HG03565 (cell line): ENCODE data around the gene MID2.
"Not testable (repeated sequence)": the region's sequence is repeated elsewhere in the genome, so short reads cannot be mapped to it uniquely, and the experiment has no call there.

Source experiments
- ATAC-seq: cut with Tn5 transposase; IDR thresholded peaks from one replicate; pipeline ENCODE4 v1.9.1; 2021; ENCODE audit warnings: mild to moderate bottlenecking, moderate library complexity; ENCODE audit not compliant: unreplicated experiment

Gene MID2, protein sequence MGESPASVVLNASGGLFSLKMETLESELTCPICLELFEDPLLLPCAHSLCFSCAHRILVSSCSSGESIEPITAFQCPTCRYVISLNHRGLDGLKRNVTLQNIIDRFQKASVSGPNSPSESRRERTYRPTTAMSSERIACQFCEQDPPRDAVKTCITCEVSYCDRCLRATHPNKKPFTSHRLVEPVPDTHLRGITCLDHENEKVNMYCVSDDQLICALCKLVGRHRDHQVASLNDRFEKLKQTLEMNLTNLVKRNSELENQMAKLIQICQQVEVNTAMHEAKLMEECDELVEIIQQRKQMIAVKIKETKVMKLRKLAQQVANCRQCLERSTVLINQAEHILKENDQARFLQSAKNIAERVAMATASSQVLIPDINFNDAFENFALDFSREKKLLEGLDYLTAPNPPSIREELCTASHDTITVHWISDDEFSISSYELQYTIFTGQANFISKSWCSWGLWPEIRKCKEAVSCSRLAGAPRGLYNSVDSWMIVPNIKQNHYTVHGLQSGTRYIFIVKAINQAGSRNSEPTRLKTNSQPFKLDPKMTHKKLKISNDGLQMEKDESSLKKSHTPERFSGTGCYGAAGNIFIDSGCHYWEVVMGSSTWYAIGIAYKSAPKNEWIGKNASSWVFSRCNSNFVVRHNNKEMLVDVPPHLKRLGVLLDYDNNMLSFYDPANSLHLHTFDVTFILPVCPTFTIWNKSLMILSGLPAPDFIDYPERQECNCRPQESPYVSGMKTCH

DNA sequence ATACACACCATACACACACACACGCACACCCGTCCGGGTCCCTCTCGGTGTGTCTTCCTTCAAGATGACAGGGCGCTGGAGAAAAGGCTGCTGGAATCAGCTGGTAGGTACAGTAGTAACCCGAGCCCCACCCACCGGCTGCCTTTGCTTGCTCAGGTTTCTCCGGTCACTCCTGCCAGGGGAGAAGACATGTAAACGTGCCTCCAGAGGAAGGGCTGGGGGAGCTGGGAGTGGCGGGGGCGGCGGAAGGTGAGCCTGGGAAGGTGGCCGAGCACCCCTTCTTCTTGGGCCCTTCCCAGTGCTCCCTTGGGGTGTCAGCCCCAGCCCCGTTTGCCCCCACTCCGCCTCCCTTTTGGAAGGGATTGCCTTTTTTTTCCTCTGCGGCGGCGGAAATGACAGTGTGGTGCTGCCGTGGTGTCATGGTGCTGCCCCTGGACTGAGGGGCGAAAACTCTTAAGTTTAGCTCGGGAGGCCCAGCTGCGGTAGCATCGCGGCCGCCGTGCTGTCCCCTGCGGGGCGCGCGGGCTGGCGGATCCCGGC, at the start of gene MID2:
MID2 (plus strand) TSS at position 169 of the 540 bp plus-strand sequence. CDS start 561 bp downstream, outside the sequence.
- ATAC-seq, result no peak

- ATAC-seq, result peak; percentile 69
These were observed 48.8 kb upstream of the MID2 start for GRCh38 chrX:107776649-107777535.

- ATAC-seq, result no peak
These were observed 48.2 kb upstream of the MID2 start, which contains the start of gene NCBP2L for GRCh38 chrX:107777536-107777832. TSS of gene NCBP2L (plus strand) at chrX:107777733. CDS start at chrX:107794221, 16,488 bp downstream.

DNA sequence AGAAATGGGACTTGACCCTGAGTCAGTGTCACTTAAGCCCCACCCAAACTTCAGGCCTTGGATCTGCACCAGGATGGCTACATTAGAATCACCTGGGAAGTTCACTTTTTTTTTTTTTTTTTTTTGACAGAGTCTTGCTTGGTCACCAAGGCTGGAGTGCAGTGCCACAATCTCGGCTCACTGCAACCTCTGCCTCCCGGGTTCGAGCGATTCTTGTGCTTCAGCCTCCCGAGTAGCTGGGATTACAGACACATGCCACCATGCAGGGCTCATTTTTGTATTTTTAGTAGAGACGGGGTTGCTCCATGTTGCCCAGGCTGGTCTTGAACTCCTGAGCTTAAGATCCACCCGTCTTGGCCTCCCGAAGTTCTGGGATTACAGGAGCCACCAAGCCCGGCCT, 45.1 kb upstream of the MID2 start:
- ATAC-seq, result no peak

GRCh38 chrX:107787827-107788226, 37.8 kb upstream of the MID2 start:
- no peak for ATAC-seq

- ATAC-seq, result no peak
These were observed 21.2 kb upstream of the MID2 start for GRCh38 chrX:107804427-107804826.

DNA sequence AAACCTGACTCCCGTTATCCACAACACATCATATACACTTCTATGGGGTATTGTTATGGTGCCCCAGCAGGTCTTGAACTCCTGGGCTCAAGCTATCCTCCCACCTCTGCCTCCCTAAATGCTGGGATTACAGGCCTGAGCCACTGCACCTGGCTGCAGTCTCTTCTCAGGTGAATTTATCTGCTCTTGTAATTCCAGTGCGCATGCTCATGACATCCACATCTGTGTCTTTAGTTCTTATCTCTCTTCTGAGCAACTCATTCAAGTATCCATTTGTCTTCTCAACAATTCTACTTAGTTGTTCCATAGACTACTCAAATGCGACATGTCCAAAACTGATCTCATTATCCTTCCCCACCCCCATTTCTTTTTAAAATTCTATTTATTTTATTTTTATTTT, 20.5 kb upstream of the MID2 start:
- no peak for ATAC-seq

DNA sequence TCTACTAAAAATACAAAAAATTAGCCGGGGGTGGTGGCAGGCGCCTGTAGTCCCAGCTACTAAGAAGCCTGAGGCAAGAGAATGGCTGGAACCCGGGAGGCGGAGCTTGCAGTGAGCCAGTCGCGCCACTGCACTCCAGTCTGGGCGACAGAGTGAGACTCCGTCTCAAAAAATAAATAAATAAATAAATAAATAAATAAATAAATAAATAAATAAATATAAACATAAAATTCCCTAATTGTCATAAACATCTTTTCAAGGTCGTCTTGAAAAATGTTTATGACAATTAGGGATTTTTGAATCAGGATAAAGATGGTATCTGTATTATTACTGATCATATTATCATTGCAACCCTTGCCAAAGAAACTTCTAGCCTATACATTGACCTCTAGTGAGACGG, 15.6 kb upstream of the MID2 start:
- not testable (repeated sequence) for ATAC-seq

GRCh38 chrX:107818900-107819521, 6.7 kb upstream of the MID2 start:
- ATAC-seq, result no peak

DNA sequence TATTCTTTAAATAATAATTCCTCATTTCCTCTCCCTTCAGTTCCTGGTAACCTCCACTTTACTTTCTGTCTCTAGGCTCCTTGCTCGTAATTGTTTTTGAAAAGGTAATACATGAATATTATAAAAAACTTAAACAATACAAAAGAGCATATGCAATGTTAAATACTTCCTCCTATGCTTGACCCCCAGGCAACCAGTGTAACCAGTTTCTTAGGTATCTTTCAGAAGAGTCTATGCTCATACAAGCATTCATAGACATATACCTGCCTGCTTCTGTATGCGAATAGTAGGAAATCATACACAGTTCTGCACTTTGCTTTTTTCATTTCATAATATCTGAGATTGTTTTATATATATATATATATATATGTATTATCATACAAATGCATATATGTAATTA, 2.6 kb upstream of the MID2 start:
- no peak for ATAC-seq

DNA sequence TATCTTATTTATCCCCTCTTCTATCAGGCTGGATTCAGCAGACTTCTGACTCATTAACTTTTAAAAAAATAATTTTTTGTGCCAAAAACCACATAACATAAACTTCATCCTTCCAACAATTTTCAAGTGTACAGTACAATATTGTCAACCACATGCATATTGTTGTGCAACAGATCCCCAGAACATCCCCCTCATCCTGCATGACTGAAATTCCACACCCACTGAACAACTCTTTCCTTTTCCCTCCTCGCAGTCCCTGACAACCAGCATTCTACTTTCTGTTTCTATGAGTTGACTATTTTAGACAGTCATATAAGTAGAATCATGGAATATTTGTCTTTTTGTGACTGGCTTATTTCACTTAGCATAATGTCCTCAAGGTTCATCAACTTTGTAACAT, 2.2 kb upstream of the MID2 start:
- ATAC-seq, result no peak

DNA sequence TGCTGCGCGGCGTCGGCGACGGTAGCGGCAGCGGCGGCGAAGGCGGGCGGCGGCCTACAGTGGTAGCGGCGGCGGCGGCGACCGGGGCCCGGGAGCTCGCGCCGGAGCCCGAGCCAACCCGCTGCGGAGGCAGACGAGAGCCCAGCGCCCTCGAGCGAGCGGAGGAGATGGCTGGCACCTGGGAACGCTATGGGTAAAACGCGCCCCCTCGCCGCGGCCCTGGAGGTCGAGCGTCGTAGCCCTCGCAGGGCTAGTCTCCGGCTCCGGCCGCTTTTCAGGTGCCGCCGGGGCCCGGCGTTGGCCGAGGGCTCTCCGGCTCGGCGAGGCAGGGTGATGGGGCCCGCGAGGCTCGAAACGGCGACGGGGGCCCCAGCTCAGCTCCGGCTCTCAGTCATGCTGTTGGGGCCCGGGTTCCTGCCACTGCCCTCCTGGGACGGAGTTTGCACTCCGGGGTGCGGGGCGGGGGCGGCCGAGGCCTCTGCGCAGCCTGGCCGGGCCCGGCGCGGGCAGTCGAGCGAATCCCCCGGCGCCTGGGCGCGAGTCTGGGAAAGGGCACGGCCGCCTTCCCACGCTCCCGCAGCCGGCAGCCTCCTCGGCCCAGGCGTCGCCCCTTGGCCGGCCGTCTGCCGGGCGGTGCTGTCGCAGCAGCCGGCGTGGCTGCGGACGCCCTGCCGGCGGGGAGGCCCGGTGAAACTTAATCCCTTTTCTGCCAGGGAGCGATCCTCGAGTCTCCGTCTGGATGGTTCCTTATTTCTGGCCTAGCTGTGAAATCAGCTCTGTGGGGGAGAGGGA, 768 bp downstream of the MID2 start:
- ATAC-seq, result no peak

DNA sequence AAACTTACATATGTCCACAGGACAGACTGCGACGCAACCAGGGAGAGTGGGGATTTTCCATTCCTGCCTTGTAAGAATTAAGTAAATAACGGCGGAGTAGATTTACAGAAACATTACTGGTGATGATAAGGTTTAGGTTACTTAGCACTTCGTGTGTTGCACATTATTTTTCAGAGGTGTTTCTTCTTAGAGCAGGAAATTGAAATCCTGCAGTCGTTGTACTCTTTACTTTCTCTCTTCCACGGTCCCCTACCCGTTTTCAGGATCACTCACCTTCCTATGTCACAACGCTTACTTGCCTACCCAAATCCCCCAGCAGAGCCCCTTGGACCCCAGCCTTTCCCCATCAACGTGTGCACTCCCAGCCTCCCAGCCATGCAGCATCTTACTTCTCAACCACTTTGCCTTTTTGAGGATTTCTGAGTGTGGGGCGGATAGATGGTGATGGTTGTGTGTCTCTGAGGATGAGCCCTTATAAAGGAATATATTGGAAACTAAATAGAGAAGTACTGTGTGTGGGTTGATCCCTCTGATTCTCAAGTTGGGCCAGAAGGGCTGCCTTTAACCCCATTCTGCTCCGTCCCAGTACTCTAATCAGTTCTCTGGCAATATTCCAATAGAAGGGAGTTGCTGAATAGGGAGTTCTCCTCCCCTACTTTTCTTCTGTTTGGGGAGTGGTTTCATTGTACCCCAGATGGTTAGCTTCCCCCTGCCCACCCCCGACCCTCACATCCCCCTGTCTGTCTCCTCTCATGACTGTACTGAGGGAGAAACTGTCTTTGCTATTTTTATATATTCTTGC, 1.6 kb downstream of the MID2 start:
- ATAC-seq, result no peak

DNA sequence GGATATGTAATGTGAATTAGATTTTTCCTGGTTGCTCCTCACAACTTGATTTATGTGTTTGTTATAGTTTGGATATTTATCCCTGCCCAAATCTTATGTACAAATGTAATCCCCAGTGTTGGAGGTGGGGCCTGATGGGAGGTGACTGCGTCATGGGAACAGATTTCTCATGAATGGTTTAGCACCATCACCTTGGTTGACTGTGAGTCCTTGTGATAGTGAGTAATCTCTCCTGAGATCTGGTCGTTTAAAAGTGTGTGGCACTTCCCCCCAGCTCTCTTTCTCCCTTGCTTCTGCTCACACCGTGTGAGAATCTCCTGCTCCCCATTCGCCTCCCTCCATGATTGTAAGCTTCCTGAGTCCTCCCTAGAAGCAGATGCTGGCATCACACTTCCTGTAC, 2.2 kb downstream of the MID2 start:
- ATAC-seq, result no peak

- ATAC-seq, result no peak
These were observed 4.2 kb downstream of the MID2 start for GRCh38 chrX:107829878-107830277.

DNA sequence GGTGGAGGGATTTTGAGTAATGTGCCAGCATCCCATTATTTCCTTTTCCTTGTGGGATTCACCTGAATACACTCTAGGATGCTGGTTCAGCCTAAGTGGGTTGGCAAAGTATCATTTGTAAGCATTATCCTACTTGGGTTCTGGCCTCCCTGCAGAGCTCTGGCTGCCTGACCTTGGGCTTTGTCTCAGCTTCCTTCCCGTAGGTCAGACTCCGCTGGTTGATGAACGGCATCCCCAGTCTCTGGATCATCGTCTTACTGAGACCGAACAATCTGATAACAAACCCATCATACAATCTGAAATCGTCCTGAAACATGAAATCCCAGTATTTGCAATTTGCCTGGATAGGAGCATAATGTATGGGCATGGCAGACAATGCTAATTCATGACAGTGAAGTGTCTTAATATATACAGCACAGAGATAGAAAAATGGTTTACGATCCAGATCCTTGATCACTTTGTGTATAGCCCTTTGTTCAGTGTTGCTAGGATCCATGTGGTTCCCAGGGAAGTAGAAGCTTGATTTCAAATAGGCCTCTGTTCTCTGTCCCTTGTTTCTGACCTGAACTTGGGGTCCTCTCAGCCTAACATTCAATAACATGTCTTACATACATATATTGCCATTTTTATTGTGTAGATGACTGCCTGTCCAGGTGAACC, 5.5 kb downstream of the MID2 start:
- no peak for ATAC-seq

- ATAC-seq, result no peak
These were observed 8.9 kb downstream of the MID2 start for GRCh38 chrX:107834275-107835201.
